HG03565 (cell line): ENCODE data around the gene C12orf54.
"Not testable (repeated sequence)": the region's sequence is repeated elsewhere in the genome, so short reads cannot be mapped to it uniquely, and the experiment has no call there.

Experiments used
- ATAC-seq: cut with Tn5 transposase; IDR thresholded peaks from one replicate; pipeline ENCODE4 v1.9.1; 2021; ENCODE audit warnings: mild to moderate bottlenecking, moderate library complexity; ENCODE audit not compliant: unreplicated experiment

C12orf54 gene

GRCh38 chr12:48482198-48482597 is at the start of gene C12orf54:
Gene C12orf54 (plus strand): TSS chr12:48482498. CDS start chr12:48483297, 799 bp downstream.
- no peak for ATAC-seq

- ATAC-seq, result not testable (repeated sequence)
Observed at GRCh38 chr12:48434016-48434415, 48.3 kb upstream of the C12orf54 start.

GRCh38 chr12:48441069-48441468 is 41.2 kb upstream of the C12orf54 start:
- ATAC-seq, result no peak

DNA sequence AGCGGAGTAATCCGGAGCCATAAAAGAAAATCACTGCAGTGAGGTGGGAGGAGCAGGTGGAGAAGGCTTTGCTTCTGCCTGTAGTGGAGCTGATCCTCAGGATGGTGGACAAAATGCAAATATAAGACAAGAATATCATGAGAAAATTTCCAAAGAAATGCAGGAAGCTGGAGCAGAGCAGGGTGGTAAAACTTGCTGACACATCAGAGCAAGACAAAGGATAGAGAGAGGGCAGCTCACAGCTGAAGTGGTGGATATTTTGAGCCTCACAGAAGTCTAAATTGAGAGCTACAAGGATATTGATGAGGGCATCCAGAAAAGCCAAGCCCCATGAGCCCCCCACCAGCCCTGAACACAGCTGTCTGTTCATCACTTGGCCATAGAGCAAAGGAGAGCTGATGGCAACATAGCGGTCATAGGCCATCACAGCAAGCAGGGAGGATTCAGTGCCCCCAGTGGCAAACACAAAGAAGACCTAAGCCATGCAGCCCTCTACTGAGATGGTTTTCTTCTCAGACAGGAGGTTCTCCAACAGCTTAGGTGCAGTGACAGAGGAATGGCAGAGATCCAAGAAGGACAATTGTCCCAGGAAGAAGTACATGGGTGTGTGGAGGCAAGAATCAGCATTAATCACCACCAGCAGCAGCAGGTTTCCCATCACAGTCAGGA is 40.0 kb upstream of the C12orf54 start:
- ATAC-seq, result no peak

DNA sequence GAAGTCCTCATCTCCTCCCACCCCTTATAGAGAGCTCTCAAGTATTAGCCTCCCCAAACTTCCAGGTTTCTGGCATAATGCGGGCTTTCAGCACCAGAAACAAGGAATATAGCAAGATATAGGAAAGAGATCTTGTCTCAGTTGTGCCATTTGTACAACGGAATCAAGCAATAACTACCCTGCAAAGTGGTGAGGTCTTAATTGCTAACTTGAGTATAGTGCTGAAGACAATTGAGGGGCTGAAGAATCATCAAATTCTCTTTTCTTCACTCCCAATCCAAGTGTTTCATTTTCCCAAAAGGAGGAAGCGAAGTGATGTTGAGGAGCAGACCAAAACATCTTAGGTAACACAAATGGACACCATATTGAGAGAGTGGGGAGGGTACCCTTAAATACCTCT is 36.8 kb upstream of the C12orf54 start:
- ATAC-seq, result no peak

DNA sequence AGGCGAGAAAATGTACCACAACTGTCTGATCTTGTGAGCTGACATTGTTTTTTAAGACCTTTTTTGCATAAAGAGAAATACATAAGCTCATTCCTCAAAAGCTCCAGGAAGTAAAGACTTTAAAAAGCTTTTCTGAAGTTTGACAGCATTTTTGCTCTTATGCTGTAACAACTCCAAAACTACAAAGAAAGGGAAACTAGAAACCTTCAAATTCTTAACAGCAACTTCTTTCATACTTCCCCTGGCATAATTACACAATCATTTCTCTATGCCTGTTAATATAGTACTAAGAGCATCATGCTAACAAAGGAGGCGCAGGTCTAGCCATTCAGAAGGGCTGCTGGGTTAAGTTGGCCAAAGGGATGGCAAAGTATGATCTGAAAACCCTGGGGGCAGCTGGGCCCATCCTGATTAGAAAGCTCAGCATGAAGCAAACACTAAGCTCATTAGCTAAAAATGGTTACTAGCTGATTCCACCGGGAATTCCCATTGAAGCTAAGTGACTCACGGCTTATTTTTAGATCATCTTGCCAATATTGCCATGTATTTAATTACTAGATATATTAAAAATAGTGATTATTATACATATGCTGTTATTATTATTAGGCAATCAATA is 36.0 kb upstream of the C12orf54 start:
- no peak for ATAC-seq

GRCh38 chr12:48447755-48448154 is 34.5 kb upstream of the C12orf54 start:
- ATAC-seq, result no peak

DNA sequence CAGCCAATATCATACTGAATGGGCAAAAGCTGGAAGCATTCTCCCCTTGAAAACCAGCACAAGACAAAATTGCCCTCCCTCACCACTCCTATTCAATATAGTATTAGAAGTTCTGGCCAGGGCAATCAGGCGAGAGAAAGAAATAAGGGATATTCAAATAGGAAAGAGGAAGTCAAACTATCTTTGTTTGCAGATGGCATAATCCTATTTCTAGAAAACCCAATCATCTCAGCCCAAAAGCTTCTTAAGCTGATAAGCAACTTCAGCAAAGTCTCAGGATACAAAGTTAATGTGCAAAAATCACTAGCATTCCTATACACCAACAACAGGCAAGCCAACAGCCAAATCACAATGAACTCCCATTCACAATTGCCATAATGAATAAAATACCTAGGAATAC is 30.9 kb upstream of the C12orf54 start:
- ATAC-seq, result no peak

- ATAC-seq, result not testable (repeated sequence)
Observed at GRCh38 chr12:48452961-48453360, 29.3 kb upstream of the C12orf54 start.

GRCh38 chr12:48454667-48455066 is 27.6 kb upstream of the C12orf54 start:
- no peak for ATAC-seq

DNA sequence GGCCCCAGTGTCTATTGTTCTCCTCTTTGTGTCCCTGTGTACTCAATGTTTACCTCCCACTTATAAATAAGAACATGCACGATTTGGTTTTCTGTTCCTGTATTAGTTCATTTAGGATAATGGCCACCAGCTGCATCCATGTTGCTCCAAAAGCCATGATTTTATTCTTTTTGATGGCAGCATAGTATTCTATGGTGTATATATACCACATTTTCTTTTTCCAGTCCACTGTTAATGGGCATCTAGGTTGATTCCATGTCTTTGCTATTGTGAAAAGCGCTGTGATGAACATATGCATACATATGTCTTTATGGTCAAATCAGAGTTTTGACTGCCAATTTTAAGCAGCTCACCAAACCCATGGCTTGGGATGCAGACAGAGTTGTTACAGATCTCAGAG is 27.2 kb upstream of the C12orf54 start:
- ATAC-seq, result no peak

DNA sequence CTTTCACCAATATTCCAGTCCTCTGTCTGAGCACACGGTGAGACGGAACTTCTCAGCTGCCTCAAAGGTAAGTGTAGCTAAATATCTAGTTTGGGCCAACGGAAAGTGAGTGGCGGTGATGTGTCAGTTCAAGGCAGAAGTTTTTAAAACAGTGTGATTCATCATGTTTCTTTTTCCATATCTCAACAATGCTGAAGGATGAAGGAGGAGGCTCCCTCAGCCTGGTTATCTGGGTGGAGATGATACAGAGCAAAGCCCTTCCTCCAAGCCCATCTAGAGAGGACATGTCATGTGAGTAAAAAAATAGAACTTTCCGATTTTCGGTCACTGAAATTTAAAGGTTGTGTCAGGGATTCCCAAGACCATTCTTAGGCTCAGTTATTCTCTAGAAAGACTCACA is 23.0 kb upstream of the C12orf54 start:
- ATAC-seq, result no peak

GRCh38 chr12:48469027-48469426 is 13.3 kb upstream of the C12orf54 start:
- ATAC-seq, result not testable (repeated sequence)

DNA sequence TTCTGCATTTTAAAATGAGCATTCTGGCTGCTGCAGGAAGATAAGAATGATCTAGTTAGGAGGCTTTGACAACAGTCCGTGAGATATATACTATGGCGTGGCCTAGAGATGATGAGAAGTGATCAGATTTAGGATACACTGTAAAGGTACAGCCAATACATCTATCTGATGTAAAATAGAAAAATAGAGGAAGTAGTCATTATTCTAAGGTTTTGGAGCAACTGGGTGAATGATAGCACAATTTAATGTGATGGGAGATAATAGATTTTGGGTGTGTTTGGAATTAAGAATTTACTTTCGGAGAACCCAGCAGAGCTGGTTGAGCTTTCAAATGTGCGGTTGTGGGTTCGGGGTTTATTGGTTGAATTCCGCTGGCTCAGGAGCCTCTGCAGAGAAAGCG is 10.0 kb upstream of the C12orf54 start, which contains the start of gene ANP32D:
Gene ANP32D, plus strand, starts transcription at position 301 of the 400 bp plus-strand sequence. CDS start 106 bp downstream, outside the sequence.
- no peak for ATAC-seq

GRCh38 chr12:48473061-48473460 is 9.2 kb upstream of the C12orf54 start:
- no peak for ATAC-seq

DNA sequence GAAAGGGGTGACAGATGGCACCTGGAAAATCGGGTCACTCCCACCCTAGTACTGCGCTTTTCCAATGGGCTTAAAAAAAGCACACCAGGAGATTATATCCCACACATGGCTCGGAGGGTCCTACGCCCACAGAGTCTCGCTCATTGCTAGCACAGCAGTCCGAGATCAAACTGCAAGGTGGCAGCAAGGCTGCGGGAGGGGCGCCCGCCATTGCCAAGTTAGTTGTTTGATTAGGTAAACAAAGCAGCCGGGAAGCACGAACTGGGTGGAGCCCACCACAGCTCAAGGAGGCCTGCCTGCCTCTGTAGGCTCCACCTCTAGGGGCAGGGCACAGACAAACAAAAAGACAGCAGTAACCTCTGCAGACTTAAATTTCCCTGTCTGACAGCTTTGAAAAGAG is 7.8 kb upstream of the C12orf54 start:
- not testable (repeated sequence) for ATAC-seq

GRCh38 chr12:48482930-48483329 is 632 bp downstream of the C12orf54 start:
- no peak for ATAC-seq

GRCh38 chr12:48486261-48486660 is 4.0 kb downstream of the C12orf54 start:
- no peak for ATAC-seq

DNA sequence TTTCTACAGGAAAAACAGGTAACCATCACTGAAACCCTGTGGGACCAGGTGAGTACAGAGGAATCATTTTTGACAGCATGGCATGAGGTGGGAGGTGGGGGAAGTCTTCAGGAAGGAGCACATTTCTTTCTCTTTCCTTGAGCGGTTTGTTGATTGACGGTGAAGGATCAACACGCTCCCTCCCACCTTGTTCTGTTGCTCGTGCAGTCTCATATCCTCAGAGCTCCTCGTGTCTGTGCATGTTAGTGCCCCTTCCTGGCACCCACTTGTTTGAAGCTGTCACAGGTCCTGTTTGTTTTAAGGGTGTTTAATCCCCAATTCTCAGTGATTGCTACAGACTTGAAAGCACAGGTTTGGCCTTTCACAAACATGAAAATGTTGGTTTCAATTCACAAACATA is 4.4 kb downstream of the C12orf54 start:
- no peak for ATAC-seq

DNA sequence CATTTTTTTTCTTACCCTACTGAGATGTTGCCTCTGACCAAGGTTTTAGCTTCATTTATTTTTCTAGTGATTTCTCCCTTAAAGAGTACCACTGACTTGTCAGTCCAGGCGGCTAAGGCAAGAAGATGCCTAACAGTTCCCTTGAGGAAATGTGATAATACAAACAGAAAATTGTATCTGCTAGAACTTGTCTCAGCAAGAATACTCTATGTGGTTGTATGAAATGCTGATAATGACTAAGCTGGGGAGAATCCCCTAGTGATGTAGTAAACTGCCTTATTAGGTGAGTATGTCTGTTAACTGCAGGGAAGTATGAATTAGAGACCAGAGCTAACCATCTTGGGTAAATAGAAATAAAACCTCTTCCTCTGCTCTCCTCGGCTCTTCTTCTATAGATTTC is 6.7 kb downstream of the C12orf54 start:
- ATAC-seq, result peak; percentile 95

DNA sequence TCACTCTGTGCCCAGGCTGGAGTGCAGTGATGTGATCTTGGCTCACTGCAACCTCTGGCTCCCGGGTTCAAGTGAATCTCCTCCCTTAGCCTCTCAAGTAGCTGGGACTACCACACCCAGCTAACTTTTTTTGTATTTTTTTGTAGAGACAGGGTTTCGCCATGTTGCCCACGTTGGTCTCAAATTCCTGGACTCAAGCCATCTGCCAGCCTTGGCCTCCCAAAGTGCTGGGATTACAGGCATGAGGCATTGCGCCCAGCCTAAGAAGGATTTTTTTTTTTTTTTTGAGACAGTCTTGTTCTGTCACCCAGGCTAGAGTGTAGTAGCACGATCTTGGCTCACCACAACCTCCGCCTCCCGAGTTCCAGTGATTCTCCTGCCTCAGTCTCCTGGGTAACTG is 7.2 kb downstream of the C12orf54 start:
- not testable (repeated sequence) for ATAC-seq

- not testable (repeated sequence) for ATAC-seq
Observed at GRCh38 chr12:48500281-48500680, 18.0 kb downstream of the C12orf54 start.
